ENCODE results near the gene RFLNA.

DNA sequence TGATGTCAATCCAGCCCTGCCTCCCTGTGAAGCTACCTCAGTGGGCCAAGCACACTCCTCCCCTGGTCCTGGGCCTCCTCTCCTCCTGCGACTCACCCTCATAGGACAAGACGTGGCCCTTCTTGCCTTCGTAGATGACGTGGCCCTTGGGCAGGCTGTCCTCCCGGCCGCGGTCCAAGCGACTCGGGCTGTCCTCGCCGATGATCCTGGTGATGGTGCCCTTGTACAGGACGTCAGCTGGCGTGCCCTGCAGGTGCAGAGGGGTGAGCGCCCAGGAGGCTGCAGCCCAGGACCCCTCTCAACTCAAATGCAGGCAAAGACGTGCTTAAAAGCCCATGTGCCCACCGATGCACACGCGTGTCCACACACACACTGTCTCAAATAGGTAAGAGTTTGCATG lies 55.6 kb downstream of the RFLNA start:
- TF ChIP-seq POLR2AphosphoS5 (IDR thresholded peaks at IDR 0.05) (no peak), POLR2A (IDR thresholded peaks at IDR 0.05) (no peak), EP300 (IDR thresholded peaks at IDR 0.05) (no peak)
- TF ChIP-seq, protein P1, sequence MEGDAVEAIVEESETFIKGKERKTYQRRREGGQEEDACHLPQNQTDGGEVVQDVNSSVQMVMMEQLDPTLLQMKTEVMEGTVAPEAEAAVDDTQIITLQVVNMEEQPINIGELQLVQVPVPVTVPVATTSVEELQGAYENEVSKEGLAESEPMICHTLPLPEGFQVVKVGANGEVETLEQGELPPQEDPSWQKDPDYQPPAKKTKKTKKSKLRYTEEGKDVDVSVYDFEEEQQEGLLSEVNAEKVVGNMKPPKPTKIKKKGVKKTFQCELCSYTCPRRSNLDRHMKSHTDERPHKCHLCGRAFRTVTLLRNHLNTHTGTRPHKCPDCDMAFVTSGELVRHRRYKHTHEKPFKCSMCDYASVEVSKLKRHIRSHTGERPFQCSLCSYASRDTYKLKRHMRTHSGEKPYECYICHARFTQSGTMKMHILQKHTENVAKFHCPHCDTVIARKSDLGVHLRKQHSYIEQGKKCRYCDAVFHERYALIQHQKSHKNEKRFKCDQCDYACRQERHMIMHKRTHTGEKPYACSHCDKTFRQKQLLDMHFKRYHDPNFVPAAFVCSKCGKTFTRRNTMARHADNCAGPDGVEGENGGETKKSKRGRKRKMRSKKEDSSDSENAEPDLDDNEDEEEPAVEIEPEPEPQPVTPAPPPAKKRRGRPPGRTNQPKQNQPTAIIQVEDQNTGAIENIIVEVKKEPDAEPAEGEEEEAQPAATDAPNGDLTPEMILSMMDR (IDR thresholded peaks at IDR 0.05), result no peak
